Endothelial cell of umbilical vein (primary cell): ENCODE measurements around the gene ZNF649. TPM values are rescaled to one million over a fixed set of nuclear protein-coding genes. Genes with fewer than 3 reads are reported as not detected.
"Not testable (repeated sequence)": the region's sequence is repeated elsewhere in the genome, so short reads cannot be mapped to it uniquely, and the experiment has no call there.

ENCODE experiments used
- BruUV-seq: library from RNA; stranded (reverse); fragments of 400-500 nt; replicated peaks from 2 replicates; lab custom pipeline; 2021; lab: Mats Ljungman, UMichigan
- CTCF ChIA-PET: fragments of 300-600, 350-600 bp; sonication (Branson Sonifier 250); formaldehyde crosslinking; loops from one replicate; lab custom pipeline; 2021; ENCODE audit warnings: antibody characterized with exemption, inconsistent platforms; lab: Charles Lee
- POLR2A ChIA-PET: fragments of 300-600, 350-600 bp; sonication (Branson Sonifier 250); formaldehyde crosslinking; loops from one replicate; lab custom pipeline; 2021; ENCODE audit warnings: antibody characterized with exemption, inconsistent platforms; lab: Charles Lee
- DNase-seq: peaks from one replicate; pipeline ENCODE4 v3.0.0-alpha.2; 2011; ENCODE audit warnings: low read depth, low spot score
- FAIRE-seq: peaks from 2 replicates; lab custom pipeline; 2011; peaks lifted over from hg19 to GRCh38; lab: Jason Lieb, UNC
- H2AFZ ChIP-seq: 2 replicates; pipeline ENCODE4 v1.6.0; 2012; ENCODE audit warnings: low read depth, low read length, control low read depth, inconsistent platforms
- H3K27ac ChIP-seq: 2 replicates; pipeline ENCODE4 v1.5.1; 2011; ENCODE audit warnings: low read depth, mild to moderate bottlenecking, control low read depth, low read length, moderate library complexity; ENCODE audit not compliant: insufficient read depth
- H3K27me3 ChIP-seq, 2 experiments: 2 replicates each; pipeline versions ENCODE4 v1.6.0 to v1.6.1; 2011; ENCODE audit warnings: low read length in 2 of 2, mixed read lengths in 1 of 2; ENCODE audit not compliant: control insufficient read depth in 2 of 2, insufficient read depth in 2 of 2
- H3K36me3 ChIP-seq, 2 experiments: 2 replicates in 1 of 2; 3 replicates in 1 of 2; pipeline ENCODE4 v1.5.1; 2011; ENCODE audit warnings: low read length in 2 of 2, mild to moderate bottlenecking in 1 of 2, moderate library complexity in 1 of 2; ENCODE audit not compliant: control insufficient read depth in 2 of 2, insufficient read depth in 2 of 2; ENCODE audit errors: extremely low read depth in 1 of 2
- H3K4me1 ChIP-seq: 3 replicates; pipeline ENCODE4 v1.5.1; 2011; ENCODE audit warnings: mild to moderate bottlenecking, low read length; ENCODE audit not compliant: control insufficient read depth, insufficient read depth; ENCODE audit errors: extremely low read depth
- H3K4me2 ChIP-seq: 2 replicates; pipeline ENCODE4 v1.6.1; 2011; ENCODE audit warnings: low read length, control low read depth, mixed read lengths; ENCODE audit not compliant: insufficient read depth
- H3K4me3 ChIP-seq, 3 experiments: fragments of 200-600 bp in 1 of 3; sonication (generic), shearing (Covaris generic) in 1 of 3; replicated peaks in 1 of 3; 2 replicates each; pipeline ENCODE4 v1.5.1; 2011 to 2016; ENCODE audit warnings: control low read depth in 3 of 3, low read length in 3 of 3, mild to moderate bottlenecking in 2 of 3, inconsistent platforms in 1 of 3, low read depth in 1 of 3, moderate library complexity in 1 of 3; ENCODE audit not compliant: insufficient read depth in 1 of 3
- H3K79me2 ChIP-seq: 2 replicates; pipeline ENCODE4 v1.6.0; 2012; ENCODE audit warnings: low read length, inconsistent platforms; ENCODE audit not compliant: control insufficient read depth, insufficient read depth
- H3K9ac ChIP-seq: replicated peaks from 2 replicates; pipeline ENCODE3; 2011; ENCODE audit warnings: low read length, control low read depth; ENCODE audit not compliant: insufficient read depth; ENCODE audit errors: extremely low read depth
- H3K9me1 ChIP-seq: replicated peaks from 3 replicates; pipeline ENCODE4 v1.6.0; 2011; ENCODE audit warnings: mild to moderate bottlenecking, low read length; ENCODE audit not compliant: control insufficient read depth, insufficient read depth; ENCODE audit errors: extremely low read depth
- H3K9me3 ChIP-seq: replicated peaks from 2 replicates; pipeline ENCODE4 v1.5.1; 2012; ENCODE audit warnings: low read length, inconsistent platforms; ENCODE audit not compliant: control insufficient read depth, insufficient read depth
- H4K20me1 ChIP-seq: replicated peaks from 2 replicates; pipeline ENCODE3; 2011; ENCODE audit warnings: mild to moderate bottlenecking, low read length; ENCODE audit not compliant: control insufficient read depth, insufficient read depth; ENCODE audit errors: extremely low read depth
- dilution Hi-C: fragments of 300-500 bp; cut with MboI; formaldehyde crosslinking; loops from one replicate; pipeline ENCODE4 v1.15.0; 2019; ENCODE audit warnings: low sequenced_read_pairs; ENCODE audit not compliant: extremely low pct_ligation_motif_present
- intact Hi-C: fragments of 100-400 bp; cut with micrococcal nuclease; formaldehyde crosslinking; loops from one replicate; pipeline ENCODE4 v1.10.0; 2022
- polyA plus RNA-seq, 4 experiments: library from polyadenylated mRNA; depleted of rRNA in 3 of 4; stranded (reverse) in 3 of 4; unstranded in 1 of 4; fragments of >200 nt; gene quantifications; 2 replicates each; pipeline versions ENCODE4 v1.2.1 to v1.2.3, GENCODE V29; 2011 to 2012; ENCODE audit warnings: missing spikeins in 1 of 4
- total RNA-seq: library from RNA; stranded (reverse); gene quantifications from 2 replicates; pipeline ENCODE4 v1.2.3, GENCODE V29; 2021

Gene ZNF649
- total and polyA plus RNA-seq, 2 donors (not counting 3 experiments of a cell fraction or from before 2014, with no cell fraction given), result 2.0 to 8.6 TPM

DNA sequence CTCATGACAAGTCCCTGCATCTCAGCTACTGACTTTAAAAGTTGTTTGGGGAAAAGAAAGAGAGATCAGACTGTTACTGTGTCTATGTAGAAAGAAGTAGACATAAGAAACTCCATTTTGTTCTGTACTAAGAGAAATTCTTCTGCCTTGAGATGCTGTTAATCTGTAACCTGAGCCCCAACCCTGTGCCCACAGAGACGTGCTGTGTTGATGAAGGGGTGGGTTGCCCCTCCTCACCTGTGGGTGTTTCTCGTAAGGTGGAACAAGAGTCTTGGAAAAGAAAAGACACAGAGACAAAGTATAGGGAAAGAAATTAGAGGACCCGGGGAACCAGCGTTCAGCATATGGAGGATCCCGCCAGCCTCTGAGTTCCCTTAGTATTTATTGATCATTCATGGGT lies 3.2 kb upstream of the ZNF649 start:
- dilution Hi-C loops, result not testable (repeated sequence)

DNA sequence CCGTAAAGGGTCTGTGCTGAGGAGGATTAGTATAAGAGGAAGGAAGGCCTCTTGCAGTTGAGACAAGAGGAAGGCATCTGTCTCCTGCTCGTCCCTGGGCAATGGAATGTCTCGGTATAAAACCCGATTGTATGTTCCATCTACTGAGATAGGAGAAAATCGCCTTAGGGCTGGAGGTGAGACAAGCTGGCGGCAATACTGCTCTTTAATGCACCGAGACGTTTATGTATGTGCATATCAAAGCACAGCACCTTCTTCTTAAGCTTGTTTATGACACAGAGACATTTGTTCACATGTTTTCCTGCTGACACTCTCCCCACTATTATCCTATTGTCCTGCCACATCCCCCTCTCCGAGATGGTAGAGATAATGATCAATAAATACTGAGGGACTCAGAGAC lies 1.3 kb upstream of the ZNF649 start:
- dilution Hi-C loops, result not testable (repeated sequence)
- H3K79me2 ChIP-seq, result peaks cover 26% of the 10 kb centered on the region

More for the DNA sequence above, 3.2 kb upstream of the ZNF649 start:
- H3K36me3 ChIP-seq, H3K79me2 ChIP-seq, H3K4me2 ChIP-seq, H3K27ac ChIP-seq, H3K9me3 ChIP-seq, DNase-seq, H3K9ac ChIP-seq, H4K20me1 ChIP-seq, H3K9me1 ChIP-seq, H2AFZ ChIP-seq, FAIRE-seq, intact Hi-C loops, POLR2A ChIA-PET, BruUV-seq, H3K4me1 ChIP-seq, CTCF ChIA-PET, H3K4me3 ChIP-seq, H3K27me3 ChIP-seq: not testable (repeated sequence)

DNA sequence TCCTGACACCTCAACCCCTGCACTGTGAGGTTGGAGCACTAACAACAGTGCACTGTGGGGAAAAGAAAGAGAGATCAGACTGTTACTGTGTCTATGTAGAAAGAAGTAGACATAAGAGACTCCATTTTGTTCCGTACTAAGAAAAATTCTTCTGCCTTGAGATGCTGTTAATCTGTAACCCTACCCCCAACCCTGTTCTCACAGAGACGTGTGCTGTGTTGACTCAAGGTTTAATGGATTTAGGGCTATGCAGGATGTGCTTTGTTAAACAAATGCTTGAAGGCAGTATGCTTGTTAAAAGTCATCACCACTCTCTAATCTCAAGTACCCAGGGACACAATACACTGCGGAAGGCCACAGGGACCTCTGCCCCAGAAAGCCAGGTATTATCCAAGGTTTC lies 822 bp upstream of the ZNF649 start:
- H4K20me1 ChIP-seq, H3K27me3 ChIP-seq, H3K36me3 ChIP-seq, H3K9me1 ChIP-seq, H3K4me3 ChIP-seq, dilution Hi-C loops, H3K9me3 ChIP-seq, BruUV-seq, H2AFZ ChIP-seq, POLR2A ChIA-PET, H3K4me2 ChIP-seq, H3K27ac ChIP-seq, FAIRE-seq, DNase-seq, CTCF ChIA-PET, H3K9ac ChIP-seq, H3K4me1 ChIP-seq: not testable (repeated sequence)
- peaks cover 30% of the 10 kb centered on the region for H3K79me2 ChIP-seq
- intact Hi-C loops, result loop anchor here (1.0 kb wide), 2 partner anchors 81 to 332 kb away; partner anchors contain the start of gene ZNF350

More for the DNA sequence above, 1.3 kb upstream of the ZNF649 start:
- FAIRE-seq, BruUV-seq, H3K4me2 ChIP-seq, H3K9me3 ChIP-seq, H3K9me1 ChIP-seq, POLR2A ChIA-PET, intact Hi-C loops, H2AFZ ChIP-seq, H3K4me1 ChIP-seq, H4K20me1 ChIP-seq, DNase-seq, H3K27ac ChIP-seq, H3K9ac ChIP-seq, H3K27me3 ChIP-seq, CTCF ChIA-PET, H3K4me3 ChIP-seq, H3K36me3 ChIP-seq: not testable (repeated sequence)
